Glomerular endothelial cell (primary cell): Measurements from ENCODE around the gene PTPRJ. TPM values are rescaled to one million over a fixed set of nuclear protein-coding genes. Genes with fewer than 3 reads are reported as not detected.

ENCODE experiments used
- DNase-seq: peaks from one replicate; pipeline ENCODE4 v3.0.0-alpha.2; 2011; ENCODE audit warnings: low read depth, low spot score; ENCODE audit errors: extremely low read depth
- total RNA-seq: library from RNA; depleted of rRNA; stranded (reverse); fragments of >200 nt; gene quantifications from 2 replicates; pipeline ENCODE4 v1.2.3, GENCODE V29; 2015

Gene PTPRJ
- total RNA-seq, 1 donor from 2014 or later = 17.3 TPM

DNA sequence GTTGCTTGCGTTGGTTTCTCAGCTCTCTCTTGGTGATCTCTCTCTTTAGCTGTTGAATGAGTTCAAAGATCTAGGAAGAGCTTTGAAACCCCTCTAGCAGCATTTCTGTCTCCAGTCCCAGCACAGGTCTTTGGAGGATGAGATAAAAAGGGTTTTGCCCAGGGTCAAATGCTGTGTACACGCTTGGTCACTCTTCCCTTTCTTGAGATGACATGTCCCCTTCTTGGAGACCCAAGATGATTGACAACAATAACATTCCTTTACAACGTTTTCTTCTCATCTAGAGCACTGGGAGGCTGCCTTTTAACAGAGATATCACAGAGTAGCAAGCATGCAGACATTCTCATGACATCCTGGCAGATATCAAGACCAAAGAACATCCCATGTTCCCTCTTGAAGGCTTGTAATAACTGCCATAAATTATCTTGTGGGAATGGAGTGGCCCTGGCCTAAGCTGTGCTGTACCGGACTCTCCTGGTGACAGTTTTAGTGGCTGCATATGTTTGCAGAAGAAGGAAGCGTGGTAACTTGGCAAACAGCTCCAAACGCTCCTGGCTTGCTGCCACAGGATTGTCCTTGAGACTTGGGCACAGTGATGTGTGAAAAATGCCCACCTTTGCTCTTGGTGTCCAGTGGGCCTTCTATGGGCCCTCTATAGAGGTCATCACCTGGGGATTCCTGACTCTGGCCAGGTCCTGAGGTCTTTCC is 107.8 kb downstream of the PTPRJ start:
- DNase-seq = no peak

DNA sequence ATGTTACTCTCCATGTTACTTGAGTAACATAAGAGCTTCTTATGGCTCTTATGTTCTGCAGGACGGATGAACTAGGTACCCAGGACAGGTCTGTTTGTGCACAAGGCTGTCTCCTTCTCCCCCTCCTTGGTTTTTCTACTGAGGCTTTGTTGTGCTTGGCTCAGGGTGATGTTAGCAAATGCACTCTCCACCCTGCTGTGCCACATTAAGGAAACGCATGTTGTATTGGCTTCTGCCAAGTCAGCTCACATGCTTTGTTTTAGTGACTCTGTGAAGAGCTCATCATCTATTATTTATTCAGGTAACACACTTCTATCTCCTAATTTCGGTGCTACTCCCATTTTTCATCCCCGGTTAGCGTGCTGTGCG is 108.3 kb downstream of the PTPRJ start:
- no peak for DNase-seq

DNA sequence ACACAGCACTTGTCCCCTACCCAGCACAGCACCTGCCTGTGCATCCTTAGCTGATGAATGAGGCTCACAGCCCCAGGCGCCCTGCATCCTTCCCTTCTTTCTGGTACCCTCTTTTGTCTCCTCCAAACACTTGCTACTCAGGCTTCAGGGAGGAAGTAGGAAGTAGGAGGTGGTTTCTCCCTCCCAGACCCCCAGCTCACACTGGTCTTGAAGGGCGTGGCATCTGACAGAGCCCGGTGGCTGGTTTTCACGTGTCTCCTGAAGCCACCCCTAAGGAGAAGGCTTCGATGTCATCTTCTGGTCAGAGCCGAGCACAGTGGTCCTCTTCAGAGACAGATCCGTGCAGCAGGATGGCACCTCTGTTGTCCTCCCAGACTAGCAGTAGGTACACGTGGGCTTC is 109.8 kb downstream of the PTPRJ start:
- DNase-seq = no peak

DNA sequence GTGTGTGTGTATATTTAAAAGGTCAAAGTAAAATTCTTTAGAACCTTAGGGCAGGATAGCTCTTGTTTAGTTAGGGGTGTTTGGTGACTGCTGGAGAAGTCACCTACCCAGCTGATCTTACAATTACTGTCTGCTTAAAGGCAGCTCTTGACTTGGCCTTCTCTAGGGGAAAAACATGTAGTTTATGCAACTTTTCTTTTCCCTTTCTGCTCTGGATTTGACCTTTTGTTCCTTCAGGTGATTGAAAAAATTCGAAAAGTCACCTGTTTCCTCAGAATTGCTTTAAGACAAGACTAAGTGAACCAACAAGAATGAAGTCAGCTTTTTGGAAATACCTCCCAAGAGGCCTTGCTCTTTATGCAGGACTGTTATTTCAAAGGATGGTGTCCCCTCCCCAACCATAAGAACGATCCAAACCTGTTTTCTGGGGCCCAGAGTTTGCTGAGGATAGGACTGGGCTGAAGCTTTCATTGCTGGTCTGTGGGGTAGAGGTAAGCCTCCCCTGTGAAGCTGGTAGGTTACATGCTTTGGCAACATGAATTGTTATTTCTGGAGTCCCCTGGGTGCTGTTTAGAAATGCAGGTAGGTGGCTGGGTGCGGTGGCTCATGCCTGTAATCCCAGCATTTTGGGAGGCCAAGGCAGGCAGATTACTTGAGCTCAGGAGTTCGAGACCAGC is 111.2 kb downstream of the PTPRJ start:
- no peak for DNase-seq

DNA sequence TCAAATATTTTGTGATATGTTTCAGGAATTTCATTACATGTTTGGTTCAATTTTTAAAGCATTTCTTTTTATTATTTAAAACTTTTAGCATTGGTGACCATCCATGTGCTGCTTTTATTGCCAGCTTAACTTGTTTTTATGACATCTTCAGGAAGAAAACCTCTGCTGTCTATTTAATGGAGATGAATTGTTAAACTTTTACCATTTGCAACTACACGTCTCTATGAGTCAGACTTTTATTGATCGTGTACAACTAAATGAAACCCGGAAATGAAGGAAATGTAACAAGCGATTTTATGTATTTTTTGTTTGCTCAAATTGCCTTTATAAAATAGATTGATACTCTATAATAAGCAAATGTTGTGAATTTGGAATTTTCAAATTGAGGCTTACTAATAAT is 113.0 kb downstream of the PTPRJ start:
- DNase-seq = no peak

DNA sequence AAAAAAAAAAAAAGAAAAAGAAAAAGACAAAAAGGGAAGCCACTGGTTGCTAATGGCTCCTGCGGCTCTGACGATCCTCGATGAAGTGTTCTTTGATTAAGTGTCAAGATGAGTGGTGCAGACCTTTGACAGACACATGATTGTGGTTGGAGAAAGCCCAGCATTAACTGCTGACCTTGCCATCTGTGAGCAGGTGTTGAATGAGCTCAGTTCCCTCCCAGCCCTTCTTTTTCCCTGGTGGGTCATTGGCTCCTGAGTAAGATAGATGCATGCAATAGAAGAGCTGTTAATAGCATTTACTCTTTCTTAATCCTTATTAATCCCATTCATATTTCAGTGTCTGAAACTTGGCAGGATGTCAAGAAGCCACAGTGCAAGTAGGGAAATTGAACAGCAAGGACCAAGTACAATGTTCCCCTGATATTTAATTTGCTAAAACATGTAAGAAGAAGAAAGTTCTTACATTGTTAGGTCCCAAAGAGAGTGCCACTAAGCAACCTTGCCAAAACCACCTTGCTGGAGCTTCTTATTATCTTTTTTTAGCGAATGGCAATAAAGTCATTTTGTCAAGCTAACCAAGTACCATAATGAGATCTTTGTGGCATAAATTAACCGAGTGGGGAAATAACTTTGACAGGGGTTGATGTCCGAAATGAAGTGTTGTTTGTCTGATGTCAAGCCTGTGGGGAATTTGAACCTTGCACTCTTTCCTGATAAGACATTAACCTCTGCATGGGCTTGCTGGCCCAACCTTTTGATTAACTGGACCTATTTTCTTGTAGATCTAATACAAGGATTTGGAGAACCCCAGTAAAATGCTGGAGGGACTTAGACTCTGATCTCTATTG is 113.7 kb downstream of the PTPRJ start:
- DNase-seq = no peak

DNA sequence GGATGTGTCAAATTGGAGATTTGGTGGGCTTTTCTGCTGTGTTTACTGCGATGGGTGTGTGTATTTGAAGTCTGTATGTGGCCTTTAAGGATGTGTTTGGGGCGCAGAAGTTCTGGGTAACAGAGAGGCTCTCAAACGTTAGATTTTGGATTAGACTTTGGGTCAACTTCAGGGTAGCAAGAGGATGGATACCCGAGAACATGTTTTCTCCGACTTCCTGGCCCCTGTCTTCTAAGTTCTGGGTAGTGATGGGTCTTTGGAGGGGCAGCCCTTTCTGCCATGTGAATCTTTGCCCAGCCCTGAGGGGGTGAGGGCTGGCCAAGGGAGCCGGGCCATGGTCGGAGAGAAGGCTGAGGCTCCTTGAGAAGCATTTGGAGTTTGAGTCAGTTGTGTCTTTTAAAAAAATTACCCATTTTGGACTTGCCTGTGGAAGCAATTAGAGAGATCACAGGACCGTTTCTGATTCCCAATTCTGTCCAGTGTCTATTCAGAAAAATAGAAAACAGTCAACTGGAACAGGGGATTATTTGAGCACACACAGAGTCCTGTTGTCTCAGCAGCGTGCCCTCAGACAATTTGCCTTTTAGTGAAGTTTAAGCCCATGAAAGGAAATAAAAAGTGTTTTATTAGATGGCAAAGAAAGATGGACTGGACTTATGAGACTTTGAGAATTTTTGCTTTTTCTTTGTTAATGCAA is 114.4 kb downstream of the PTPRJ start:
- no peak for DNase-seq

DNA sequence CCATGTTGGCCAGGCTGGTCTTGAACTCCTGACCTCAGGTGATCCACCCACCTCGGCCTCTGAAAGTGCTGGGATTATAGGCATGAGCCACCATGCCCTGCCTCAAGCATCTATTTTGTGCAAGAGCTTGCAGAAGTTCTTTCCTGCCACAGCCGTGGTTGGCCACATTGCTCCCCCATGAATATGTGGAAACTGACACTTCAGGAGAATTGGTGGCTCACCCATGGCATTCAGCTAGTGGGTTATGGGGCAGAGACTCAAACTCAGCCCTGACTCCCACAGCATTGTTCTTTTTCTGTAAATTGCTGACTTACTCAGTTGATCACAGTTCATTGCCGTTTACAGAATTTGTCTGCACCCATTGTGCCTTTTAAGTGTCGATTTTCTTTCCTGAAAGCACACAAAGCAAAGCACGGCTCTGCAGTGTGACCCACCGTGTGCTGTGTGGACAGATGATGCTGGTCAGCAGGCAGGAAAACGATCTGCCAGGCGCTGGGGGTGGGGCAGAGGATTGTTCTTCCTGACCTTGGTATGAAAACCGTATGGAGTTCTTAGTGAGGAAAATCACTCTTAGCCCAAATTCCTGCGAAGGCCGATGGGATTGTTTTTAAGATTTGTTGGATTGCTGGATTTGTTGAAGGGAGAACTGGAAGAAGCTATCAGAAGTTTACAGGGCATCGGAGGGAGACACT is 115.6 kb downstream of the PTPRJ start:
- DNase-seq = no peak

DNA sequence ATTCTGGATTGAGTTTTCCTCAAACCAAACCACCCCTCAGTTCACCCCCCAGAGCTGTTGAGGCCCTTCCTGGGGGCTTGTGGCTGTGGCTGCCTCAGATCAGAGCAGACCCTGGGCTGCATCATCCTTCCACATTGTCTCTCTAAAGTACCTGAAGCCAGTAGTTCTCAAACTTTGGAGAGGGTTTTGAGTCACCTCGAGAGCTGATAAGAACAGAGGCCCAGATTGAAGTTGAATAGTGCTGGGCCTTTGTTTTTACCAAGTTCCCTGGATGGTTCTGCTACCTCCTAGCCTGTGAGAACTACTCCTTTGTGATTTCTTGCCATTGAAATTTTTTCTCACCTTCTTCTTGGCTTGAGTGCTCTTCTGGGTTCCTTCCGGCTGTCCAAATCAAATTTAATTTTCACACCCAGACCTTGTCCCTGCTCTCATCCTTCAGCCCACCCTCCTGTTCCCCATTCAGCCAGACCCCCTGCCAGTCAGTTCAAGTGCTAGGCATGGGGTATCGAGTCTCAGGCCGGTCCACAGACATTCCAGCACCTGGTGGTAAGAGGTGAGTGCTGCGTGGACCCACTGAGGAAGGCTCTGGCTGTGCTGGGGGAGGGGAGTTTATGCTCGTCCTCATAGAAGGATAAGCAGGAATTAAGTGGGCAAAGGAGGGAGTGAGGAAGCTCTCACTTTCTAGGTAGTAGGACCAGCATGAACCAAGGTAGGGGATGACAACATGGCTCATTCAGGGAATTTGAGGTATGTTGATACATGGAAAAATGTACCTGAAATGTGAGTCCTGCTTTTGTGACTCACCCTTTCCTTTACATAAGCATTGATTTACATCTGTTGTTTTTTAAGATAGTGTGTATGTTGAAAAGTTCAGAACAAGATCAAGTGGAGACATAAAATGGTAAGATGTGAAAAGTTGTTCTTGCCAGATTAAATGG is 116.5 kb downstream of the PTPRJ start:
- no peak for DNase-seq

DNA sequence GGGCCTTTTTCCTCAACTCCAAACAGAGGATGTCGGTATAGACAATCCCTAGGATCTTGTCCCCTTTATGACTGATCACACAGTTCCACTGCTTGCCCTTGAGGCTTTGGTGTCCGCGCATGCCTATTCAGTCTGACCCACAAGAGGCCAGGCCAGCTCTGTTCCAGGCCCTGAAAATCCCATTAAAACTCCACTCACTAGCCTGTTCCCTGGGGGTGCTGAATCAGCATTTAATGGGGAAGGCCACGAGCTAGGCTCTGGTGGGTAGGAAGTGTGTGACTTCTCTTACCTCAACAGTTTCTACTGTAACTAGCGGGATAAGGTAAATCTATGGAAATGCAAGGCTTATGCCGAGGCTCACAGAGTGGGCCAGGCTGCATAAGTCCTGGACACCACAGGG is 117.7 kb downstream of the PTPRJ start:
- no peak for DNase-seq

DNA sequence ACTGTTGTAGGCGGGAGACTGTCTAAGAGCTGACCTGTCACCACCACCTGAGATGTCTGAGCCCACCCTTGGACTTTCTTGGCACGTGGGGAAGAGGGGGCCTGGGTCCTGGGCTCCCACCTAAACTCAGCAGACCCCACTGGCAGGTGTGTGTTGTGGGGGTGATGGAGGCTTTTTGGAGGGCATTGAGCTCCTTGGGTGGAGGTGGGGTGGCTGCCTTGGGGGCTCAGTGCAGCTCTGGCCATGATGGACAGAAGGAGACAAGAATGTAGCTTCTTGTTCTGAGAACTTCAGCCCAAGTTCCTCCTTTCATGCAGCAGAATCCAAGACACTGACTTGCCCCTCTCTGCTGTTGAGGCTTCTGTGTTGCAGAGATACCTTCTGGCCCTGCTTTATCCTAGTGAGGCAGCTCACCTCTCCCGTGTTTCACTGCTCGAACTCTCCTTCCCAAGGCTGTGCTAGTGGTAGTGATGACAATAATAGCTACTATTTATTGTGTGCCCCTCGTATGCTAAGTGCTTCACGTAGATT is 119.6 kb downstream of the PTPRJ start:
- DNase-seq = no peak

DNA sequence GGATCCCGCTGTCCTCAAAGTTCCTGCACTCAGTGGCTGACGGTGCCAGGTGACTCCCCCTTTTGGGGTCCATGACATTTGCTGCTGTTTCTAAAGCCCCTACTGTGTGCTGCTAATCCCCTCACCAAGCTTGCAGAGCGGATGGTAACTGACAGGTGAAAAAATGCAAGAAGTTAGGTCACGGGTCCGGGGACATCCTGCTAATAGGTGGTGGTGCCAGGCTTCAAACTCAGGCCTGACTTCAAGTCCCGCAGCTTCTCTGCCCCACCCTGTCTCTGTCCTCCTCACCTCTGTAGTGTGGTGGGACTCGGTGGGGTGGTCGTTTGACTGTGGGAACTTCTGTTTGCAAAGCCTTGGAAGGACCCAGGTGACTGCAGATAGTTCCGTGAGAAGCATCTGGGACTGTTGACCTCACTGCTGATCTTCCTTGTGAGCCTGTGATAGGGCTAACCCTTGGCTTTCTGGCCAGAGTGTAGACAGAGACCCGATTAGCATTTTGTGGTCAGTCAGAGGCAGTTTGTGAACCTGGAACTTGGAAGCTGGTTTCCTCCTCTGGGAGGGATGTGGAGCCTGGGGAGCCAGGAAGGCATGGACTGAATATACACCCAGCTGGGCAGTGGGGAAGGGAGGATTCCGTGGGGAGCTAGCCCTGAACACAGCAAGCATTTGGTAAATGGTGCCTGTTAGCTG is 120.8 kb downstream of the PTPRJ start:
- no peak for DNase-seq

DNA sequence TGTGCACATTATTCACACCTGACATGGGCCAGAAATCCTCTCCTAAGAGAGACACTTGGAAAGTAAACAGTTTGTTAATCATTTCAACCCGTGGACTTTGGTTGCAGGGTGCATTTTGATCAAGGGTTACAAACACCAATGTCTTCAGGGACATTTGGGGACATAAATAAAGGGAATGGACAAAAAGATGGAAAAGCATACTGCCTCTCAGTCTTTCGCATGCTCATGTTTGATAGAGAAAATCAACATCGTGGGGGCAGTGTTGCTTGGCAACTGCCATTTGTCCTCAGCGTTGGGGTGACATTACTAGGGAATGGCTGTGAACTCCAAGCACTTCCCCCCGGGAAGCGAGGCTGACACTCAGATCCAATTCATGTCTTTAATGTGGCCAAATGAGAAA is 121.6 kb downstream of the PTPRJ start:
- no peak for DNase-seq

DNA sequence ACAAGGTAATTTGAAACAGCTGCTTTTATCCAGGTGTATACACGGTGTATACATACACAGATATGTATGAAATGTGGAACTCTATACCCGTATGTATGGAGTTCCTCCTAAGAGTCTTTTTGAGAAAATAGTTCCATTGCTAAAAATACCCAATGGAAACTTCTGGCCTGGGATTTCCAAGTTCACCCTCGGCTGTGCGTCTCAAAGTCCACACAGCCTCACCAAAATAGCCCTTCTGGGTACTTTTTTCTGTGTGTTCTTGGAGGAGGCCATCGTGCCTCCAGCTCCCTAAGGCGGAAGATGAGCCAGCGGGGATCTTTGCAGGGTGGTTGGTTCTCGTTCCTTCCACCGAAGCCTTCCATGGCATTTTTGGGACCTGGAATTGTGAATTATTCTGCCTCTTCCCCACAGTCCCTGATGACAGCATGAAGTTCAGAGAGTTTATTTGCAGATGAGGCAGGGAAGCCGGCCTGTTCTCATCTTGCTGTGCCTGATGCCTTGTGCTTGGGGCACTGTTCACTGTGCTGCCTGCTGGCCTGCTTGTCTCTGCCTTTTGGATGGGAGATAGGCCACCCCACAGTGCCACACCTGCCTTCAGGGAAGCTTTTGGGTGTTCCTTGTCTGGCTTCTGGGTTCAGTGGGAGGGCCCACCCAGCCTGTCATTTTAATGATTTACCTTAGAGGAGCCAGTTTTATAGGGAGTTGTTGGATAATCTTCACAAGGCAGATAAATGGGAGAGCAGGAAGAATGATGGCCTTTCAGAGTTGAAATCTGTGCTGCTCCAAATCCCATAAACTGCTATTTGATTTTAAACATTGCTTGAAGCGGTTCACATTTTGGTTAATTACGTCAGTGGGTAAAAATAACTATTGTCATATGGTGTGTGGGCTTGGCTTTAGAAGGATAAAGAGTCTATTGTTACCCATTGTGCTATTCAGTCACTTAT is 123.5 kb downstream of the PTPRJ start:
- DNase-seq = no peak

DNA sequence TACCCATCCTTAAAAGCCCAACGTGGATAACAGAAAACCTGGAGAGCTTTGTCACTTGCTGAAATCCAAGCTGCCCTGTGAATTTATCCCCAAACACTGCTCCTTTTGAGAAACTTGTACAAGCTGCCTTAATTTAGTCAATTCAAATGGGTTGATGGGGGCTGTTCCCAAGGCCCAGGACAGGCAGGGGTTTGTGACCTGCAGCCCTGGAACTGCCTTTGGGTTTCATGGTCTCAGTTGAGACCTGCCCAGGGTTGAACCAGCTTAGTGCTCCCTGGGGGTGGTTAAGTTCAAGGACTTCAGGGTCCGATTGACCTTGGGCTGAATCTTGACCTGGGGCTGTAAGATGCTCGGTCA is 124.2 kb downstream of the PTPRJ start:
- no peak for DNase-seq

DNA sequence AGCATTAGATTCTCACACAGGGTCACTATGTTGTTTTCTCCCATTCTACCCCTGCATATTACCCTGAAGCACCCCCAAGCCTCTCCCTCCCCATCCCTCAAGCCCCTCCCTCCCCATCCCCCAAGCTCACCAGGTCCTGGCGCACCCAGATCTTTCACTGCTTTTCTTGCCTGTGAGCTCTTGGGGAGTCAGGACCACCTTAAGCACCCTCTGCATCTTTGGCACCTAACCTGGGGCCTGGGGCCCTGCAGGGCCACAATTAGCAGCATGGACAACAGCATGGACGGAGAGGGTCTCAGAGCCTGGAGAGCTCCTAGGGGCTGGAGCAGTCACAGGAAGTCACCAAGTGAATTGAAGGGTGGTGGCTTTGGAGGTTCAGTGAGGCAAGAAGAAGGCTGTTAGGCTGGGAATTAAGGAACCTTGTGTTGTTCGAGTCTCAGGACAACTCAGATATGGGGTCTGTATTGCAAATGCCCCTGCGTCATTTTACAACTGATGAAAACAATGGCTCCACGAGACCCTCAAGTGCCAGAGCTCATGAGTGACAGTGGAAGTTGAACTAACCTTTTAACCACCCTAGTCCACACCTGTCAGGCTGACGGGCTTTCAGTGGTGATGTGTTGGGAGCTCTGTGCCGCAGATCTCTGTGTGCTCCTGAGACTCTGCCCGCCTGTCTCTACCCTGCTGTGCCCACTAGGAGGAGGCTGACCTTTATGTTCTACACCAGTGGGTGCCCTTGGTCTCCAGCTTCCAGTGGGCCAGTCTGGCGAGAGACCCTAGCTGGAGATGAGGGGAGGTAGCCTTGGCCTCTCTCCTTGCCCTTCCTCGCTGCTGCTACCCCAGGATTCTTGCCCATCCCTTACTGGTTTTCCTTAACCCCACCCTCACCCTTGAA is 125.0 kb downstream of the PTPRJ start:
- DNase-seq = no peak

DNA sequence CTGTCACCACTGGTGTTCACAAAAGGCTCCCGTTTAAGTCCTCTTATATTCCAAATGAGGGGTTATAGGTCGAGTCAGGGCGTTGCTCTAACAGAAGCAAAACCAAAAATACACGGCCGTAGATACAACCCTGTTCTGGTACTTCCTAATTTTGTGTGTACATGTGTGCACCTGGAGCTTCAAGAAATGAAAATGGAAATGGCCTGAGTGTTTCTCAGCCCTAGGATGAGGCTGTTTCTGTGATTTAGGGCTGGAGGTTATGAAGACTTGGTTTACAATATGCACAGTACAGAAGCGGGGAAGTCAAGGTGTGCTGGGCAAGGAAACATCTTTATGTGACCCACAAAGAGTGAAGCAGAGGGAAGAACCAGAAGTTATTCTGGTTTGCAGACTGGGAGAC is 125.8 kb downstream of the PTPRJ start:
- DNase-seq = no peak
